Fibroblast of villous mesenchyme (primary cell): ENCODE results near the gene TOX2. TPM values are rescaled to one million over a fixed set of nuclear protein-coding genes. Genes with fewer than 3 reads are reported as not detected.

ENCODE experiments used
- DNase-seq: peaks from one replicate; pipeline ENCODE4 v3.0.0-alpha.2; 2010; ENCODE audit warnings: low read depth
- H3K4me3 ChIP-seq: 2 replicates; pipeline ENCODE4 v1.5.1; 2011; ENCODE audit warnings: low read depth, mild to moderate bottlenecking, low read length
- CTCF ChIP-seq: IDR thresholded peaks from 2 replicates; pipeline ENCODE4 v1.5.1; 2012; ENCODE audit warnings: low read depth, mild to moderate bottlenecking, low read length; ENCODE audit not compliant: insufficient read depth
- small RNA-seq: library from RNA; depleted of rRNA; stranded (forward); fragments of <200 nt; gene quantifications from one replicate; pipeline ENCODE3, GENCODE V24; 2012
- total RNA-seq: library from RNA; depleted of rRNA; stranded (reverse); fragments of >200 nt; gene quantifications from 2 replicates; pipeline ENCODE4 v1.2.3, GENCODE V29; 2012

TOX2 gene
- total RNA-seq, 1 donor = 0.43 TPM

- DNase-seq = no peak
- no peak overlapping the region for H3K4me3 ChIP-seq
- TF ChIP-seq CTCF = no peak
Observed at GRCh38 chr20:44118185-44119033, 203.8 kb downstream of the TOX2 start.

Small RNA genes lying within 50 kb of the gene (small RNA-seq; reads per million reads assigned to genes)
- not detected for gene RN7SL443P

Other genes starting within 250 kb of the TOX2 start
- 11.7 and 13.2 TPM in 2 replicates for gene MYBL2, start 247.7 kb upstream of the TOX2 start, total RNA-seq
- gene GTSF1L, start 187.8 kb upstream of the TOX2 start, total RNA-seq = not detected in 2 replicates